ENCODE results near the gene ZXDC.

ZXDC gene

GRCh38 chr3:126469479-126469878 lies 6.2 kb downstream of the ZXDC start:
- no peak for DNase-seq

- no peak for DNase-seq
Measured at GRCh38 chr3:126468028-126468891, 7.4 kb downstream of the ZXDC start.

GRCh38 chr3:126467611-126467955 lies 8.1 kb downstream of the ZXDC start:
- no peak for DNase-seq

- DNase-seq, result no peak
Measured at GRCh38 chr3:126466886-126467610, 8.6 kb downstream of the ZXDC start.

- DNase-seq, result no peak
Measured at GRCh38 chr3:126465928-126466544, 9.7 kb downstream of the ZXDC start.

- no peak for DNase-seq
Measured at GRCh38 chr3:126464997-126465396, 10.7 kb downstream of the ZXDC start.

GRCh38 chr3:126464494-126464893 lies 11.2 kb downstream of the ZXDC start:
- DNase-seq, result no peak

GRCh38 chr3:126464093-126464492 lies 11.6 kb downstream of the ZXDC start:
- no peak for DNase-seq

GRCh38 chr3:126463521-126463920 lies 12.2 kb downstream of the ZXDC start:
- no peak for DNase-seq

GRCh38 chr3:126461450-126462070 lies 14.1 kb downstream of the ZXDC start:
- DNase-seq, result no peak

- DNase-seq, result no peak
Measured at GRCh38 chr3:126460381-126460780, 15.3 kb downstream of the ZXDC start.

- DNase-seq, result no peak
Measured at GRCh38 chr3:126459763-126460127, 15.9 kb downstream of the ZXDC start.

- DNase-seq, result no peak
Measured at GRCh38 chr3:126459111-126459762, 16.5 kb downstream of the ZXDC start.

- no peak for DNase-seq
Measured at GRCh38 chr3:126456766-126457388, 18.8 kb downstream of the ZXDC start.

GRCh38 chr3:126456211-126456610 lies 19.5 kb downstream of the ZXDC start:
- DNase-seq, result no peak

- DNase-seq, result no peak
Measured at GRCh38 chr3:126454437-126455198, 21.1 kb downstream of the ZXDC start.

GRCh38 chr3:126454025-126454424 lies 21.7 kb downstream of the ZXDC start:
- no peak for DNase-seq

- DNase-seq, result no peak
Measured at GRCh38 chr3:126452213-126452612, 23.5 kb downstream of the ZXDC start.

GRCh38 chr3:126451511-126451910 lies 24.2 kb downstream of the ZXDC start:
- DNase-seq, result no peak

GRCh38 chr3:126450744-126451143 lies 24.9 kb downstream of the ZXDC start:
- DNase-seq, result no peak

- DNase-seq, result no peak
Measured at GRCh38 chr3:126450219-126450618, 25.5 kb downstream of the ZXDC start.

GRCh38 chr3:126449621-126450051 lies 26.1 kb downstream of the ZXDC start:
- DNase-seq, result no peak

Measured in NCI-H510A (cell line).